IMR-90 (cell line): ENCODE measurements around the gene NEFH. TPM values are rescaled to one million over a fixed set of nuclear protein-coding genes. Genes with fewer than 3 reads are reported as not detected.

ENCODE experiments used
- ATAC-seq: fragments of 200-7000 bp; cut with Tn5 transposase; 2 replicates; pipeline ENCODE4 v1.9.1; 2020; ENCODE audit warnings: low read depth, mild to moderate bottlenecking, moderate library complexity
- BruUV-seq: library from RNA; stranded (reverse); fragments of 400-500 nt; replicated peaks from 2 replicates; lab custom pipeline; 2021; lab: Mats Ljungman, UMichigan
- CTCF ChIA-PET: fragments of 300-600 bp; formaldehyde crosslinking; extraction: SDS; loops from one replicate; lab custom pipeline; 2021; ENCODE audit warnings: antibody characterized with exemption; lab: Yijun Ruan, JAX
- POLR2A ChIA-PET: fragments of 300-600 bp; sonication (Branson Sonifier 250); formaldehyde crosslinking; loops from one replicate; lab custom pipeline; 2022; ENCODE audit warnings: antibody characterized with exemption; ENCODE audit not compliant: unreplicated experiment; lab: Charles Lee
- DNase-seq: peaks from one replicate; pipeline ENCODE4 v3.0.0; 2013
- H2AFZ ChIP-seq: replicated peaks from 2 replicates; pipeline ENCODE3; 2013; ENCODE audit warnings: low read length, mild to moderate bottlenecking; ENCODE audit not compliant: poor library complexity
- H2AK5ac ChIP-seq: 2 replicates; pipeline ENCODE4 v1.6.1; 2013; ENCODE audit warnings: low read depth, low read length, inconsistent platforms
- H2AK9ac ChIP-seq: replicated peaks from 2 replicates; pipeline ENCODE3; 2013; ENCODE audit warnings: mild to moderate bottlenecking, low read depth, low read length, moderate library complexity; ENCODE audit not compliant: poor library complexity
- H2BK120ac ChIP-seq: 2 replicates; pipeline ENCODE4 v1.6.1; 2013; ENCODE audit warnings: low read depth, low read length, inconsistent platforms
- H2BK15ac ChIP-seq: 3 replicates; pipeline ENCODE4 v1.6.1; 2013; ENCODE audit warnings: low read depth, low read length, inconsistent platforms
- H2BK20ac ChIP-seq: 2 replicates; pipeline ENCODE4 v1.6.1; 2013; ENCODE audit warnings: low read depth, mild to moderate bottlenecking, inconsistent platforms, low read length, moderate library complexity
- H2BK5ac ChIP-seq: 2 replicates; pipeline ENCODE4 v1.6.1; 2013; ENCODE audit warnings: mild to moderate bottlenecking, low read depth, low read length, inconsistent platforms; ENCODE audit not compliant: poor library complexity, severe bottlenecking
- H3K14ac ChIP-seq: replicated peaks from 2 replicates; pipeline ENCODE4 v1.6.1; 2013; ENCODE audit warnings: low read depth, low read length, inconsistent platforms
- H3K18ac ChIP-seq: 2 replicates; pipeline ENCODE4 v1.6.1; 2013; ENCODE audit warnings: low read depth, low read length, control low read depth
- H3K23ac ChIP-seq: 2 replicates; pipeline ENCODE4 v1.6.1; 2013; ENCODE audit warnings: low read depth, low read length, inconsistent platforms
- H3K27ac ChIP-seq: 2 replicates; pipeline ENCODE4 v1.5.1; 2013; ENCODE audit warnings: mild to moderate bottlenecking, control low read depth, low read length; ENCODE audit not compliant: insufficient read depth
- H3K27me3 ChIP-seq: 2 replicates; pipeline ENCODE4 v1.6.1; 2013; ENCODE audit warnings: low read length; ENCODE audit not compliant: control insufficient read depth, insufficient read depth
- H3K36me3 ChIP-seq: 2 replicates; pipeline ENCODE4 v1.6.1; 2013; ENCODE audit warnings: low read length, mixed read lengths; ENCODE audit not compliant: control insufficient read depth, insufficient read depth
- H3K4ac ChIP-seq: 2 replicates; pipeline ENCODE4 v1.6.1; 2013; ENCODE audit warnings: low read depth, low read length, inconsistent platforms
- H3K4me1 ChIP-seq: 2 replicates; pipeline ENCODE4 v1.6.1; 2013; ENCODE audit warnings: low read length, mixed read lengths; ENCODE audit not compliant: control insufficient read depth, insufficient read depth
- H3K4me2 ChIP-seq: 2 replicates; pipeline ENCODE4 v1.6.1; 2013; ENCODE audit warnings: low read depth, mild to moderate bottlenecking, control low read depth, low read length, moderate library complexity
- H3K4me3 ChIP-seq: 2 replicates; pipeline ENCODE4 v1.5.1; 2013; ENCODE audit warnings: low read depth, mild to moderate bottlenecking, control low read depth, low read length, moderate library complexity; ENCODE audit not compliant: insufficient read depth
- H3K56ac ChIP-seq: 2 replicates; pipeline ENCODE4 v1.6.1; 2013; ENCODE audit warnings: low read length, inconsistent platforms; ENCODE audit not compliant: insufficient read depth; ENCODE audit errors: extremely low read depth
- H3K79me1 ChIP-seq, 2 experiments: 2 replicates each; pipeline ENCODE4 v1.6.1; 2013; ENCODE audit warnings: low read length in 2 of 2, inconsistent platforms in 1 of 2, low read depth in 1 of 2
- H3K9ac ChIP-seq: 2 replicates; pipeline ENCODE4 v1.6.1; 2013; ENCODE audit warnings: low read depth, low read length, control low read depth
- H3K9me1 ChIP-seq: 2 replicates; pipeline ENCODE4 v1.6.1; 2013; ENCODE audit warnings: low read length, inconsistent platforms; ENCODE audit not compliant: insufficient read depth
- H3K9me3 ChIP-seq: 2 replicates; pipeline ENCODE4 v1.6.1; 2013; ENCODE audit warnings: low read length; ENCODE audit not compliant: control insufficient read depth, insufficient read depth
- H4K20me1 ChIP-seq: 2 replicates; pipeline ENCODE4 v1.6.1; 2013; ENCODE audit warnings: low read length, inconsistent platforms; ENCODE audit not compliant: insufficient read depth
- H4K5ac ChIP-seq: 2 replicates; pipeline ENCODE4 v1.6.1; 2013; ENCODE audit warnings: mild to moderate bottlenecking, low read depth, low read length, control low read depth
- H4K8ac ChIP-seq, 2 experiments: 2 replicates each; pipeline ENCODE4 v1.6.1; 2013; ENCODE audit warnings: low read depth in 2 of 2, low read length in 2 of 2, control low read depth in 1 of 2, inconsistent platforms in 1 of 2
- H4K91ac ChIP-seq: 2 replicates; pipeline ENCODE4 v1.6.1; 2013; ENCODE audit warnings: low read depth, low read length, inconsistent platforms; ENCODE audit not compliant: insufficient read depth
- BHLHE40 ChIP-seq: fragments of 150-350 bp; IDR thresholded peaks from 2 replicates; pipeline ENCODE4 v1.6.1; 2016; ENCODE audit warnings: mild to moderate bottlenecking, low read depth, low read length
- CEBPB ChIP-seq: IDR thresholded peaks from 2 replicates; pipeline ENCODE4 v1.6.1; 2012; ENCODE audit warnings: low read depth, low read length, improper control_type of control experiment
- CHD1 ChIP-seq: IDR thresholded peaks from 2 replicates; pipeline ENCODE4 v1.6.1; 2012; ENCODE audit warnings: low read depth, low read length, improper control_type of control experiment
- CTCF ChIP-seq: conservative IDR thresholded peaks from 2 replicates; pipeline ENCODE4 v1.5.1; 2012; ENCODE audit warnings: mild to moderate bottlenecking, low read depth, low read length, improper control_type of control experiment
- ELK1 ChIP-seq: fragments of 150-350 bp; IDR thresholded peaks from 2 replicates; pipeline ENCODE4 v1.6.1; 2016; ENCODE audit warnings: low read depth, mild to moderate bottlenecking, low read length, moderate library complexity, borderline replicate concordance
- FOS ChIP-seq: fragments of 150-350 bp; IDR thresholded peaks from 2 replicates; pipeline ENCODE4 v1.6.1; 2016; ENCODE audit warnings: low read depth, low read length
- MAFK ChIP-seq: IDR thresholded peaks from 2 replicates; pipeline ENCODE4 v1.6.1; 2012; ENCODE audit warnings: low read depth, low read length, improper control_type of control experiment
- MAZ ChIP-seq: IDR thresholded peaks from 2 replicates; pipeline ENCODE4 v1.6.1; 2012; ENCODE audit warnings: low read depth, mild to moderate bottlenecking, low read length, improper control_type of control experiment, moderate library complexity, borderline replicate concordance
- NFE2L2 ChIP-seq: fragments of 150-350 bp; IDR thresholded peaks from 2 replicates; pipeline ENCODE4 v1.6.1; 2016; ENCODE audit warnings: low read depth, mild to moderate bottlenecking, low read length
- RAD21 ChIP-seq: IDR thresholded peaks from 2 replicates; pipeline ENCODE4 v1.6.1; 2012; ENCODE audit warnings: low read length, improper control_type of control experiment
- RFX5 ChIP-seq: IDR thresholded peaks from 2 replicates; pipeline ENCODE4 v1.8.0; 2012; ENCODE audit warnings: low read depth, mild to moderate bottlenecking, low read length, moderate library complexity
- SMC3 ChIP-seq: fragments of 150-350 bp; IDR thresholded peaks from 2 replicates; pipeline ENCODE4 v1.6.1; 2016; ENCODE audit warnings: low read depth, mild to moderate bottlenecking, antibody characterized with exemption, low read length, moderate library complexity
- USF2 ChIP-seq: fragments of 150-350 bp; IDR thresholded peaks from 2 replicates; pipeline ENCODE4 v1.6.1; 2017; ENCODE audit warnings: mild to moderate bottlenecking, antibody characterized with exemption, low read length, low read depth
- WGBS, 2 experiments: methylation state at CpG; one replicate each; pipeline versions ENCODE4 v1.1.5 to v1.1.7; 2013; ENCODE audit warnings: missing lambda C conversion rate in 2 of 2; ENCODE audit not compliant: insufficient read length in 1 of 2; ENCODE audit errors: extremely low coverage in 2 of 2; 5-methylcytosine and 5-hydroxymethylcytosine counted together
- dilution Hi-C: fragments of 300-500 bp; cut with HindIII; formaldehyde crosslinking; loops from one replicate; pipeline ENCODE4 v1.14.3; 2018; ENCODE audit warnings: low sequenced_read_pairs; ENCODE audit not compliant: unreplicated experiment
- in situ Hi-C: fragments of 300-500 bp; cut with MboI; formaldehyde crosslinking; loops from 3 replicates; pipeline ENCODE4 v1.14.3; 2019; ENCODE audit warnings: low sequenced_read_pairs, inconsistent platforms, mixed read lengths
- intact Hi-C: fragments of 100-400 bp; cut with micrococcal nuclease; formaldehyde crosslinking; loops from 2 replicates; pipeline ENCODE4 v1.10.0; 2022
- polyA plus RNA-seq, 3 experiments: library from polyadenylated mRNA; depleted of rRNA; stranded (reverse); fragments of >200 nt; gene quantifications; 2 replicates each; pipeline ENCODE4 v1.2.3, GENCODE V29; 2012; ENCODE audit warnings: low replicate concordance in 1 of 3
- total RNA-seq: library from RNA; depleted of rRNA; stranded (reverse); fragments of >200 nt; gene quantifications from 2 replicates; pipeline ENCODE4 v1.2.3, GENCODE V29; 2012

The NEFH gene
- total and polyA plus RNA-seq, 2 of the 4 experiments (the other 2 are of a cell fraction) = 1.3 to 2.9 TPM

GRCh38 chr22:29517215-29517908, 37.3 kb downstream of the NEFH start:
- ATAC-seq (no peak), DNase-seq (no peak)
- no peak overlapping the region for H3K4me3 ChIP-seq
- 0 out of 2 replicates have a peak, but pooled peaks cover 3% of the 10 kb centered on the region for H3K9me1 ChIP-seq
- H2BK5ac ChIP-seq = no peak overlapping the region
- H2AK5ac ChIP-seq = no peak overlapping the region
- H3K9me3 ChIP-seq = no peaks in the 10 kb centered on the region
- no peak overlapping the region for H2BK20ac ChIP-seq
- no peak overlapping the region for H4K5ac ChIP-seq
- H2BK120ac ChIP-seq = no peak overlapping the region
- dilution Hi-C loops = no loop called here
- BruUV-seq = no TSS peak
- H4K20me1 ChIP-seq = 0 out of 2 replicates have a peak, but pooled peaks cover 3% of the 10 kb centered on the region
- no peak overlapping the region for H3K18ac ChIP-seq
- POLR2A ChIA-PET = no interaction called here
- no peak for TF ChIP-seq SMC3
- TF ChIP-seq CHD1 = no peak
- no peak for TF ChIP-seq RFX5
- TF ChIP-seq ELK1 = no peak
- no peak for TF ChIP-seq RAD21
- no peak for TF ChIP-seq USF2
- no peak for TF ChIP-seq BHLHE40
- TF ChIP-seq CTCF = no peak
- no peak for TF ChIP-seq MAZ
- no peak for TF ChIP-seq CEBPB
- TF ChIP-seq FOS = no peak
- no peak for TF ChIP-seq NFE2L2
- TF ChIP-seq MAFK = no peak
- intact Hi-C loops = no loop called here
- no peak overlapping the region for H3K27ac ChIP-seq
- no peak overlapping the region for H3K56ac ChIP-seq
- H4K8ac ChIP-seq = no peak overlapping the region
- no peak overlapping the region for H3K14ac ChIP-seq
- no peak overlapping the region for H4K91ac ChIP-seq
- H3K27me3 ChIP-seq = no peaks in the 10 kb centered on the region
- H3K36me3 ChIP-seq = peaks cover 60% of the 10 kb centered on the region
- peaks cover 0 to 5% of the 10 kb centered on the region in 2 experiments; a peak in 1 of 4 replicates for H3K79me1 ChIP-seq
- no peak overlapping the region for H3K4ac ChIP-seq
- H3K9ac ChIP-seq = no peak overlapping the region
- H2AK9ac ChIP-seq = no peak overlapping the region
- CTCF ChIA-PET = no interaction called here
- H2BK15ac ChIP-seq = no peak overlapping the region
- WGBS, 2 experiments = 100% methylated on average over 3 of the region's 5 CpGs; no CpG with 5 or more reads in 1 of the 2 experiments
- no peak overlapping the region for H2AFZ ChIP-seq
- H3K23ac ChIP-seq = no peak overlapping the region
- no peak overlapping the region for H3K4me2 ChIP-seq
- 0 out of 2 replicates have a peak, but pooled peaks cover 4% of the 10 kb centered on the region for H3K4me1 ChIP-seq
- in situ Hi-C loops = no loop called here
